Prostate gland (tissue), 2 donors: ENCODE data around the gene EEF1B2. TPM values are rescaled to one million over a fixed set of nuclear protein-coding genes. Genes with fewer than 3 reads are reported as not detected.
A peak's percentile ranks its signal among the peaks of the same experiment; 100 is the strongest.

Experiments used
- DNase-seq: peaks from one replicate; pipeline ENCODE4 v3.0.0-alpha.2; 2019; ENCODE audit warnings: low spot score
- H3K27ac ChIP-seq, 2 donors: fragments of 200-600 bp; sonication (generic); 2 replicates each; pipeline ENCODE4 v1.5.1; 2017 to 2019
- H3K27me3 ChIP-seq: fragments of 200-600 bp; sonication (generic); replicated peaks from 2 replicates; pipeline ENCODE4 v1.5.1; 2019; ENCODE audit not compliant: insufficient read depth
- H3K36me3 ChIP-seq, 2 donors: fragments of 200-600 bp; sonication (generic); 1 replicate in 1 of 2; 2 replicates in 1 of 2; pipeline versions ENCODE4 v1.5.1 to v1.8.1; 2017 to 2019
- H3K4me1 ChIP-seq: fragments of 200-600 bp; sonication (generic); replicated peaks from 2 replicates; pipeline ENCODE4 v1.5.1; 2019
- H3K4me3 ChIP-seq, 2 donors: fragments of 200-600 bp; sonication (generic); 2 replicates each; pipeline ENCODE4 v1.5.1; 2017 to 2019
- H3K9me3 ChIP-seq: fragments of 200-600 bp; sonication (generic); 2 replicates; pipeline ENCODE4 v1.5.1; 2017
- CTCF ChIP-seq, 4 experiments: fragments of 200-600 bp in 2 of 4; fragments of 450-650 bp in 2 of 4; sonication (generic) in 2 of 4; IDR thresholded peaks; 1 replicate in 3 of 4; 2 replicates in 1 of 4; pipeline ENCODE4 v1.5.1; 2016 to 2019; ENCODE audit warnings: antibody characterized with exemption in 4 of 4, mild to moderate bottlenecking in 2 of 4, moderate library complexity in 2 of 4
- POLR2A ChIP-seq: fragments of 450-650 bp; IDR thresholded peaks from one replicate; pipeline ENCODE4 v1.6.1; 2016; ENCODE audit warnings: antibody characterized with exemption, mild to moderate bottlenecking
- POLR2AphosphoS5 ChIP-seq: sonication (generic); formaldehyde crosslinking; IDR thresholded peaks from one replicate; pipeline ENCODE4 v1.6.1; 2017; ENCODE audit warnings: antibody characterized with exemption
- WGBS: methylation state at CpG from one replicate; pipeline ENCODE4 v1.1.5; 2018; 5-methylcytosine and 5-hydroxymethylcytosine counted together
- intact Hi-C: fragments of 100-400 bp; cut with DNase I; formaldehyde crosslinking; loops from one replicate; pipeline ENCODE4 v1.14.2; 2022
- total RNA-seq, 2 donors: library from RNA; depleted of rRNA; stranded (reverse); fragments of >200 nt; gene quantifications; one replicate each; pipeline ENCODE4 v1.1.0, GENCODE V29; 2016

Gene EEF1B2
- total RNA-seq: 100 to 1,000 TPM; 305 to 491 TPM

- Histone ChIP-seq H3K27ac (peak within 1 kb of the TSS; percentile 91 to 98), H3K36me3 (no peaks in the 10 kb centered on the region), H3K27me3 (no peaks in the 10 kb centered on the region), H3K4me3 (peak within 1 kb of the TSS; percentile 65 to 76), H3K4me1 (peaks cover 7% of the 10 kb centered on the region), H3K9me3 (no peaks in the 10 kb centered on the region)
- peak; percentile 98 for DNase-seq
- intact Hi-C loops: loop anchor here (5.0 to 10.0 kb wide), 3 partner anchors 77 to 1005 kb away; partner anchors contain the start of gene KLF7
- TF ChIP-seq POLR2AphosphoS5: peak; percentile 98
- TF ChIP-seq POLR2A: peak; percentile 55
- peak in 1 of 4 experiments; percentile 14 for TF ChIP-seq CTCF (IDR thresholded peaks at IDR 0.05)
- under 1% methylated on average over 64 of the region's 64 CpGs for WGBS
These were observed at the start of gene EEF1B2, which contains the start of gene NDUFS1 for GRCh38 chr2:206159346-206160124. Gene EEF1B2, plus strand, starts transcription at chr2:206159895. Its CDS starts 85 bp downstream, at chr2:206159980. Gene NDUFS1, minus strand, starts transcription at chr2:206159444. Its CDS starts 5,766 bp downstream, at chr2:206153678.

- Histone ChIP-seq H3K9me3 (no peaks in the 10 kb centered on the region), H3K4me1 (no peaks in the 10 kb centered on the region), H3K36me3 (no peaks in the 10 kb centered on the region), H3K4me3 (no peak overlapping the region), H3K27ac (no peak overlapping the region), H3K27me3 (no peaks in the 10 kb centered on the region)
- intact Hi-C loops: no loop called here
- TF ChIP-seq POLR2AphosphoS5 (no peak), CTCF (IDR thresholded peaks at IDR 0.05) (no peak), POLR2A (no peak)
- no peak for DNase-seq
- WGBS: 95% methylated on average over 3 of the region's 3 CpGs
These were observed 47.6 kb upstream of the EEF1B2 start for GRCh38 chr2:206112108-206112507.

GRCh38 chr2:206112846-206113547, 46.7 kb upstream of the EEF1B2 start:
- no peaks in the 10 kb centered on the region for H3K9me3 ChIP-seq
- WGBS: 88% methylated on average over 7 of the region's 7 CpGs
- H3K4me1 ChIP-seq: no peaks in the 10 kb centered on the region
- H3K27me3 ChIP-seq: no peaks in the 10 kb centered on the region
- DNase-seq: no peak
- TF ChIP-seq POLR2AphosphoS5 (no peak), CTCF (IDR thresholded peaks at IDR 0.05) (no peak), POLR2A (no peak)
- H3K4me3 ChIP-seq: no peak overlapping the region
- no peak overlapping the region for H3K27ac ChIP-seq
- no peaks in the 10 kb centered on the region for H3K36me3 ChIP-seq
- intact Hi-C loops: no loop called here

- 91% methylated on average over 3 of the region's 3 CpGs for WGBS
- TF ChIP-seq POLR2AphosphoS5 (no peak), POLR2A (no peak), CTCF (IDR thresholded peaks at IDR 0.05) (no peak)
- no peak for DNase-seq
- Histone ChIP-seq H3K27me3 (no peaks in the 10 kb centered on the region), H3K9me3 (no peaks in the 10 kb centered on the region), H3K4me1 (no peaks in the 10 kb centered on the region), H3K36me3 (no peaks in the 10 kb centered on the region), H3K4me3 (no peak overlapping the region), H3K27ac (no peak overlapping the region)
- intact Hi-C loops: no loop called here
These were observed 44.6 kb upstream of the EEF1B2 start for GRCh38 chr2:206115026-206115578.
